SU-DHL-6 (cell line): ENCODE measurements around the gene SDK1.

Experiments
- H2AFZ ChIP-seq: fragments of 200-600 bp; sonication (generic); 2 replicates; pipeline ENCODE4 v1.6.1; 2014; ENCODE audit warnings: low read depth, mild to moderate bottlenecking, moderate library complexity, mixed read lengths, antibody characterized with exemption, low read length; ENCODE audit not compliant: severe bottlenecking
- H3F3A ChIP-seq: fragments of 200-600 bp; shearing (Covaris generic); 2 replicates; pipeline ENCODE4 v1.6.0; 2016; ENCODE audit warnings: antibody characterized with exemption, mild to moderate bottlenecking; ENCODE audit not compliant: insufficient read depth
- H3K27ac ChIP-seq: fragments of 200-600 bp; sonication (generic); 2 replicates; pipeline ENCODE4 v1.5.1; 2016; ENCODE audit warnings: low read depth, mild to moderate bottlenecking, low read length, moderate library complexity, mixed read lengths
- H3K27me3 ChIP-seq: fragments of 200-600 bp; sonication (generic), shearing (Covaris generic); 2 replicates; pipeline ENCODE4 v1.6.0; 2014; ENCODE audit warnings: mild to moderate bottlenecking, low read length
- H3K36me3 ChIP-seq: fragments of 200-600 bp; sonication (generic); 2 replicates; pipeline ENCODE4 v1.6.1; 2014; ENCODE audit warnings: mild to moderate bottlenecking, low read length, mixed read lengths
- H3K4me2 ChIP-seq: fragments of 300-600, 200-600 bp; shearing (Covaris generic), sonication (generic); 2 replicates; pipeline ENCODE4 v1.6.0; 2014; ENCODE audit warnings: low read length, low read depth, mild to moderate bottlenecking; ENCODE audit not compliant: poor library complexity, severe bottlenecking
- H3K4me3 ChIP-seq: fragments of 200-600 bp; sonication (generic); 2 replicates; pipeline ENCODE4 v1.5.1; 2014; ENCODE audit warnings: antibody characterized with exemption, low read length, mild to moderate bottlenecking, mixed read lengths; ENCODE audit not compliant: insufficient read depth, poor library complexity, severe bottlenecking
- H3K79me2 ChIP-seq: fragments of 200-600 bp; sonication (generic); 2 replicates; pipeline ENCODE4 v1.6.1; 2014; ENCODE audit warnings: mild to moderate bottlenecking, low read length, moderate library complexity; ENCODE audit not compliant: insufficient read depth
- H3K9ac ChIP-seq: fragments of 200-600 bp; sonication (generic); 2 replicates; pipeline ENCODE4 v1.7.0; 2014; ENCODE audit warnings: mild to moderate bottlenecking, low read length
- H3K9me2 ChIP-seq: fragments of 200-600 bp; sonication (generic); replicated peaks from 2 replicates; pipeline ENCODE4 v1.6.1; 2014; ENCODE audit warnings: low read length; ENCODE audit not compliant: insufficient read depth
- H3K9me3 ChIP-seq: fragments of 200-600 bp; sonication (generic); 2 replicates; pipeline ENCODE4 v1.6.1; 2014; ENCODE audit warnings: low read length, mixed read lengths; ENCODE audit not compliant: insufficient read depth
- H4K20me1 ChIP-seq: fragments of 200-600 bp; sonication (generic); 2 replicates; pipeline ENCODE4 v1.6.1; 2014; ENCODE audit warnings: low read depth, mild to moderate bottlenecking, antibody characterized with exemption, low read length, moderate library complexity, mixed read lengths
- CTCF ChIP-seq: fragments of 200-600 bp; sonication (generic); IDR thresholded peaks from one replicate; pipeline ENCODE4 v1.5.1; 2017; ENCODE audit warnings: antibody characterized with exemption, mild to moderate bottlenecking, low read length, moderate library complexity; ENCODE audit not compliant: insufficient read depth, poor library complexity, severe bottlenecking
- EZH2phosphoT487 ChIP-seq: fragments of 200-600 bp; sonication (generic), shearing (Covaris generic); conservative IDR thresholded peaks from 2 replicates; pipeline ENCODE4 v1.6.1; 2018; ENCODE audit warnings: mild to moderate bottlenecking, antibody characterized with exemption, low read length, moderate library complexity, mixed read lengths

SDK1 gene

GRCh38 chr7:3560495-3560894, 259.4 kb downstream of the SDK1 start:
- H3K27me3 ChIP-seq: no peaks in the 10 kb centered on the region
- no peaks in the 10 kb centered on the region for H3K9me3 ChIP-seq
- H3K27ac ChIP-seq: no peak overlapping the region
- H4K20me1 ChIP-seq: no peaks in the 10 kb centered on the region
- H3F3A ChIP-seq: no peaks in the 10 kb centered on the region
- no peak overlapping the region for H3K4me2 ChIP-seq
- no peak overlapping the region for H3K4me3 ChIP-seq
- no peaks in the 10 kb centered on the region for H3K9me2 ChIP-seq
- no peaks in the 10 kb centered on the region for H3K79me2 ChIP-seq
- H3K36me3 ChIP-seq: no peaks in the 10 kb centered on the region
- no peak overlapping the region for H2AFZ ChIP-seq
- TF ChIP-seq EZH2phosphoT487: no peak
- no peak for TF ChIP-seq CTCF
- no peak overlapping the region for H3K9ac ChIP-seq

- no peak overlapping the region for H3K27ac ChIP-seq
- no peaks in the 10 kb centered on the region for H3K79me2 ChIP-seq
- H3K36me3 ChIP-seq: no peaks in the 10 kb centered on the region
- H3K4me3 ChIP-seq: no peak overlapping the region
- H3K4me2 ChIP-seq: no peak overlapping the region
- no peaks in the 10 kb centered on the region for H3K27me3 ChIP-seq
- no peak for TF ChIP-seq CTCF
- TF ChIP-seq EZH2phosphoT487: no peak
- H3K9ac ChIP-seq: no peak overlapping the region
- no peaks in the 10 kb centered on the region for H3K9me2 ChIP-seq
- no peaks in the 10 kb centered on the region for H3F3A ChIP-seq
- no peaks in the 10 kb centered on the region for H4K20me1 ChIP-seq
- H3K9me3 ChIP-seq: no peaks in the 10 kb centered on the region
- no peak overlapping the region for H2AFZ ChIP-seq
These were observed 260.9 kb downstream of the SDK1 start for GRCh38 chr7:3561932-3562331.

GRCh38 chr7:3564231-3564630, 263.2 kb downstream of the SDK1 start:
- Histone ChIP-seq H3F3A (no peaks in the 10 kb centered on the region), H3K27me3 (no peaks in the 10 kb centered on the region), H3K4me2 (no peak overlapping the region), H2AFZ (no peak overlapping the region), H3K9ac (no peak overlapping the region), H3K9me2 (no peaks in the 10 kb centered on the region), H3K27ac (no peak overlapping the region), H3K36me3 (no peaks in the 10 kb centered on the region), H3K79me2 (no peaks in the 10 kb centered on the region), H4K20me1 (no peaks in the 10 kb centered on the region), H3K9me3 (no peaks in the 10 kb centered on the region), H3K4me3 (no peak overlapping the region)
- no peak for TF ChIP-seq CTCF
- TF ChIP-seq EZH2phosphoT487: no peak
